RWPE2 (cell line): Measurements from ENCODE around the gene SIK3.

Experiments
- ATAC-seq: fragments of 200-7000 bp; cut with Tn5 transposase; 3 replicates; pipeline ENCODE4 v1.9.1; 2021; ENCODE audit warnings: low read depth
- DNase-seq: peaks from one replicate; pipeline ENCODE4 v3.0.0-alpha.2; 2020; ENCODE audit warnings: low spot score
- H3K27ac ChIP-seq: fragments of 450-650 bp; 2 replicates; pipeline ENCODE4 v1.5.1; 2017; ENCODE audit warnings: mild to moderate bottlenecking; ENCODE audit not compliant: poor library complexity, severe bottlenecking
- H3K27me3 ChIP-seq: fragments of 250-450 bp; sonication (Bioruptor Pico); 2 replicates; pipeline ENCODE4 v1.5.1; 2021; ENCODE audit warnings: mild to moderate bottlenecking, moderate library complexity; ENCODE audit not compliant: insufficient read depth, poor library complexity, severe bottlenecking
- H3K36me3 ChIP-seq: fragments of 250-450 bp; sonication (Bioruptor Pico); 2 replicates; pipeline ENCODE4 v1.5.1; 2020; ENCODE audit warnings: low read depth, mild to moderate bottlenecking, moderate library complexity
- H3K4me1 ChIP-seq: fragments of 250-450 bp; sonication (Bioruptor Pico); 2 replicates; pipeline ENCODE4 v1.5.1; 2021; ENCODE audit warnings: mild to moderate bottlenecking, moderate library complexity; ENCODE audit not compliant: insufficient read depth, poor library complexity, severe bottlenecking
- H3K4me3 ChIP-seq: fragments of 250-450 bp; sonication (Bioruptor Pico); 2 replicates; pipeline ENCODE4 v1.5.1; 2021; ENCODE audit warnings: mild to moderate bottlenecking, moderate library complexity; ENCODE audit not compliant: severe bottlenecking
- H3K9me3 ChIP-seq: fragments of 250-450 bp; sonication (Bioruptor Pico); 2 replicates; pipeline ENCODE4 v1.5.1; 2021; ENCODE audit warnings: mild to moderate bottlenecking, moderate library complexity; ENCODE audit not compliant: severe bottlenecking
- CTCF ChIP-seq: fragments of 450-650 bp; IDR thresholded peaks from one replicate; pipeline ENCODE4 v1.5.1; 2017; ENCODE audit warnings: mild to moderate bottlenecking, moderate library complexity; ENCODE audit not compliant: poor library complexity, severe bottlenecking

Gene SIK3

GRCh38 chr11:117098269-117099232 lies at the start of gene SIK3:
TSS of gene SIK3 (minus strand) at chr11:117098428. CDS start at chr11:117098415, 13 bp downstream.
- Histone ChIP-seq H3K27ac (peak within 1 kb of the TSS; percentile 73), H3K4me3 (peak within 1 kb of the TSS; percentile 100), H3K27me3 (no peaks in the 10 kb centered on the region), H3K4me1 (peaks cover 12% of the 10 kb centered on the region), H3K36me3 (no peaks in the 10 kb centered on the region), H3K9me3 (no peaks in the 10 kb centered on the region)
- DNase-seq (peak; percentile 83), ATAC-seq (peak; percentile 74)
- peak; percentile 16 for TF ChIP-seq CTCF

GRCh38 chr11:117146521-117146920 lies 48.3 kb upstream of the SIK3 start:
- Histone ChIP-seq H3K36me3 (peaks cover 42% of the 10 kb centered on the region), H3K4me1 (peaks cover 5% of the 10 kb centered on the region), H3K27ac (no peak overlapping the region), H3K27me3 (no peaks in the 10 kb centered on the region), H3K4me3 (no peak overlapping the region), H3K9me3 (no peaks in the 10 kb centered on the region)
- no peak for ATAC-seq
- no peak for DNase-seq
- TF ChIP-seq CTCF = no peak

- H3K4me1 ChIP-seq = peaks cover 5% of the 10 kb centered on the region
- H3K36me3 ChIP-seq = peaks cover 40% of the 10 kb centered on the region
- DNase-seq = no peak
These were observed 47.1 kb upstream of the SIK3 start for GRCh38 chr11:117145393-117145761.

GRCh38 chr11:117144477-117145392 lies 46.5 kb upstream of the SIK3 start:
- Histone ChIP-seq H3K27ac (peak overlapping the region; percentile 87), H3K27me3 (no peaks in the 10 kb centered on the region), H3K9me3 (no peaks in the 10 kb centered on the region), H3K4me3 (peak overlapping the region; percentile 77), H3K4me1 (peaks cover 2% of the 10 kb centered on the region), H3K36me3 (peaks cover 33% of the 10 kb centered on the region)
- peak; percentile 67 for ATAC-seq
- no peak for TF ChIP-seq CTCF
- DNase-seq = peak; percentile 72

More at GRCh38 chr11:117145393-117145761, 47.1 kb upstream of the SIK3 start:
- H3K9me3 ChIP-seq = no peaks in the 10 kb centered on the region
- peak overlapping the region; percentile 87 for H3K27ac ChIP-seq
- H3K4me3 ChIP-seq = peak overlapping the region; percentile 77
- H3K27me3 ChIP-seq = no peaks in the 10 kb centered on the region
- ATAC-seq = no peak
- TF ChIP-seq CTCF = peak; percentile 8
